ENCODE results near the gene CCL17.
A peak's percentile ranks its signal among the peaks of the same experiment; 100 is the strongest.

The CCL17 gene

GRCh38 chr16:57423152-57423551 lies 18.6 kb downstream of the CCL17 start:
- Histone ChIP-seq H3K36me3 (peaks cover 1 to 23% (median 11%) of the 10 kb centered on the region in 3 donors), H3K4me3 (no peak overlapping the region), H3K9me3 (no peaks in the 10 kb centered on the region), H3K4me1 (peaks cover 7 to 31% (median 18%) of the 10 kb centered on the region in 4 donors), H3K27ac (peak overlapping the region in 1 of 2 donors; percentile 21), H3K27me3 (no peaks in the 10 kb centered on the region)
- TF ChIP-seq CTCF (IDR thresholded peaks at IDR 0.05), result no peak
- intact Hi-C loops (cut with DNase I; ENCODE audit: low total_unique reads), result loop anchor here (5.0 to 10.0 kb wide), 2 partner anchors 238 to 331 kb away; partner anchors contain the start of genes CPNE2, PSME3IP1 and RSPRY1
- DNase-seq, result no peak

- no peak overlapping the region for H3K4me3 ChIP-seq
- H3K27ac ChIP-seq, result no peak overlapping the region
- TF ChIP-seq CTCF (IDR thresholded peaks at IDR 0.05), result no peak
- peaks cover 0 to 17% (median 7%) of the 10 kb centered on the region in 4 donors for H3K4me1 ChIP-seq
- no peaks in the 10 kb centered on the region for H3K27me3 ChIP-seq
- H3K36me3 ChIP-seq, result peaks cover 12 to 38% (median 22%) of the 10 kb centered on the region in 3 donors
- no peak for DNase-seq
- intact Hi-C loops (cut with DNase I; ENCODE audit: low total_unique reads), result loop anchor here (5.0 to 10.0 kb wide), 2 partner anchors 240 to 332 kb away; partner anchors contain the start of genes CPNE2, PSME3IP1 and RSPRY1
- no peaks in the 10 kb centered on the region for H3K9me3 ChIP-seq
Measured at GRCh38 chr16:57424583-57424982, 20.0 kb downstream of the CCL17 start.

GRCh38 chr16:57426356-57426755 lies 21.8 kb downstream of the CCL17 start:
- Histone ChIP-seq H3K9me3 (no peaks in the 10 kb centered on the region), H3K27ac (no peak overlapping the region), H3K36me3 (peaks cover 27 to 55% (median 40%) of the 10 kb centered on the region in 3 donors), H3K27me3 (no peaks in the 10 kb centered on the region), H3K4me1 (peaks cover 0 to 17% (median 7%) of the 10 kb centered on the region in 4 donors), H3K4me3 (no peak overlapping the region)
- intact Hi-C loops (cut with DNase I; ENCODE audit: low total_unique reads), result loop anchor here (10.0 kb wide), 1 partner anchor 242 kb away; the partner anchor contains the start of genes PSME3IP1 and RSPRY1
- no peak for DNase-seq
- no peak for TF ChIP-seq CTCF (IDR thresholded peaks at IDR 0.05)

GRCh38 chr16:57427307-57427706 lies 22.7 kb downstream of the CCL17 start:
- intact Hi-C loops (cut with DNase I; ENCODE audit: low total_unique reads), result loop anchor here (10.0 kb wide), 1 partner anchor 243 kb away; the partner anchor contains the start of genes PSME3IP1 and RSPRY1
- H3K4me3 ChIP-seq, result no peak overlapping the region
- H3K36me3 ChIP-seq, result peaks cover 36 to 65% (median 49%) of the 10 kb centered on the region in 3 donors
- H3K27me3 ChIP-seq, result no peaks in the 10 kb centered on the region
- H3K4me1 ChIP-seq, result peaks cover 0 to 13% (median 4%) of the 10 kb centered on the region in 4 donors
- H3K27ac ChIP-seq, result no peak overlapping the region
- DNase-seq, result no peak
- no peaks in the 10 kb centered on the region for H3K9me3 ChIP-seq
- no peak for TF ChIP-seq CTCF (IDR thresholded peaks at IDR 0.05)

GRCh38 chr16:57427824-57428223 lies 23.3 kb downstream of the CCL17 start:
- Histone ChIP-seq H3K27ac (no peak overlapping the region), H3K4me1 (peaks cover 0 to 8% (median 1%) of the 10 kb centered on the region in 4 donors), H3K36me3 (peaks cover 42 to 70% (median 55%) of the 10 kb centered on the region in 3 donors), H3K4me3 (no peak overlapping the region), H3K27me3 (no peaks in the 10 kb centered on the region), H3K9me3 (no peaks in the 10 kb centered on the region)
- intact Hi-C loops (cut with DNase I; ENCODE audit: low total_unique reads), result loop anchor here (10.0 kb wide), 1 partner anchor 243 kb away; the partner anchor contains the start of genes PSME3IP1 and RSPRY1
- DNase-seq, result no peak
- TF ChIP-seq CTCF (IDR thresholded peaks at IDR 0.05), result no peak
